Measurements from ENCODE around the gene SSR4.
A peak's percentile ranks its signal among the peaks of the same experiment; 100 is the strongest.
"Not testable (repeated sequence)": the region's sequence is repeated elsewhere in the genome, so short reads cannot be mapped to it uniquely, and the experiment has no call there.

SSR4 gene

DNA sequence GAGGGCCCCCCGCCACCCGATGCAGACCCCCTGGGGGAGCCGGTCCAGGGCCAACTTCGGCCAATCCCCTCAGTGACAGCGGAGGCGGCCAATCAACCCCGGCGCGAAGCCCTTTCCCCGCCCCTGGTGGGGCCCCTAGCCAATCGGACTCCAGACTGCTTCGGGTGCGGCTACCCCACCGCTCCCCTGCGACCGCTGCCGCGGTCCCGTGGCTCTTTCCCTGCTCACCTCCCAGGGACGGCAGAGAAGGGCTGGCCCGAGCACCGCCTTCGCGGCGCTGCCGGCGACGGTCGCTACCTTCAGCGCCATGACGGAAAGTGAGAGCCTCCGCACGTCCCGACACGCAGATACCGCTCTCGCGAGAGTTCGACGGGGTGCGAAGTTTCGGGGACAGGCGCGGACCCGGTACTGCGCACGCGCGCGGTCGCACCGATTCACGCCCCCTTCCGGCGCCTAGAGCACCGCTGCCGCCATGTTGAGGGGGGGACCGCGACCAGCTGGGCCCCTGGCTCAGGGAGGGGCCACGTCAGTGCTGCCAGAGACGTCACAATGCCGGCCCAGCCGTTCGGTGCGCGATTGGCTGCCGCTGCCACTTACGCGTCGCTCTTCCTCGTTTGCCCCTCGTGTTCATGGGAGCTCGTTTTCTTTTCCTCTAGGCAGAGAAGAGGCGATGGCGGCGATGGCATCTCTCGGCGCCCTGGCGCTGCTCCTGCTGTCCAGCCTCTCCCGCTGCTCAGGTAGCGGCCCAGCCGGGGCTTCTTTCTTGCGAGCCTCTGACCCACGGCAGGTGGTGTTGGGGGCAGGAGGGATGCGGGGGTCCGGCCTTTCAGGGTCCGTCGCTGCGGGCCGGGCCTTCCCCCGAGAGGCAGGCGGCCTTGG lies at the start of gene SSR4, which contains the start of gene IDH3G:
SSR4 (plus strand) TSS at position 651 of the 879 bp plus-strand sequence; CDS start at position 671, 20 bp downstream.
IDH3G (minus strand) TSS at position 358 of the 879 bp plus-strand sequence; CDS start at position 309, 49 bp downstream.
- DNase-seq, result peak; percentile 90

DNA sequence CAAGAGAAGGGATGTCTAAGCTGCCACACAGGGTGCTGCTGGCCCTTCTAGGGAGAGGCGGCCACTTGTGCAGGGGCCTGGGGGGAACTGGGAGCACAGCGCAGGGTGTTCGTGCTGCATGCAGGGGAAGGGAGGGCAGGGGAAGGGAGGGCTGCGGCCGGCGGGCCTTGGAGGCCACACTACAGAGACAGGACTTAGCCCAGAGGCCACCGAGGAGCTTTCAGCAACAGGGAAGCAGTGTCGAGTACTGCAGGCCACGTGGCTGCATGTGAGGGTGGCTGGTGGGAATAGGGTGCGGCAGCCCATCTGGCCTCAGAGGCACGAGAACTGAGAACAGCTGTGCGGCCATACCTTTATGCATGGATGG lies 49.4 kb upstream of the SSR4 start:
- not testable (repeated sequence) for DNase-seq

DNA sequence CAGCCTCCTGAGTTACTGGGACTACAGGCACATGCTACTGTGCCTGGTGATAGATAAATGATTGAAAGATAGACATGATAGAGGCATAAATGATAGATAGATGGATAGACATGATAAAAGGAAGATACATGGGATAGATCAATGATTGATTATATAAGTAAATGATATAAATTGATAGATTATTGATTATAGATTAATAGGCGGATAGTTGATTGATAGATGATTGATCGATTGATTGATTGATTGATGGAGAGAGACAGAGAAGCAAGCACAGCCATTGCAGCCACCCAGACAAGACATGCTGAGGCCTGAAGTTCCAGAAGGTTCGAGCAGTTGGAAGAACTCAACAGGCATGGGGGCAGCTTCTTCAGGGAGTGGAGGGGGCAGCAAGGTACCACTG lies 48.1 kb upstream of the SSR4 start:
- no peak for DNase-seq

DNA sequence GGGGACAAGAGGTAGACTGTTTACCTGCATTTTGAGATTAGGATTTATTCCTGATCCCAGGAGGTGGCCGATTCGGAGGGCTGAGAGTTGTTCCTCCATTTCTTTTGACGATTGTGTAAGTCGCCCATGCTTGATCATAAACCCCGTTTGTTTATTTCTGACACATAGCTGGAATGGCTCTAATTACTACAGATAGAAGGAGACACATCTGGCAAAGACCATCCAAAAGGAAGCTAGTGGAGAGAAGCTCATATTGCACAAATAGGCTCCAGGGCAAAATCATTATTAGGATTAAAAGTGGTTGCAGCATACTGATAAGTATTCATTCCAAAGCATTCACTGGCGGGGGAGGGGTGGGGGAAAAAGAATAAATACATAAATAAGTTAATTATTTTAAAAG lies 47.5 kb upstream of the SSR4 start:
- DNase-seq, result not testable (repeated sequence)

DNA sequence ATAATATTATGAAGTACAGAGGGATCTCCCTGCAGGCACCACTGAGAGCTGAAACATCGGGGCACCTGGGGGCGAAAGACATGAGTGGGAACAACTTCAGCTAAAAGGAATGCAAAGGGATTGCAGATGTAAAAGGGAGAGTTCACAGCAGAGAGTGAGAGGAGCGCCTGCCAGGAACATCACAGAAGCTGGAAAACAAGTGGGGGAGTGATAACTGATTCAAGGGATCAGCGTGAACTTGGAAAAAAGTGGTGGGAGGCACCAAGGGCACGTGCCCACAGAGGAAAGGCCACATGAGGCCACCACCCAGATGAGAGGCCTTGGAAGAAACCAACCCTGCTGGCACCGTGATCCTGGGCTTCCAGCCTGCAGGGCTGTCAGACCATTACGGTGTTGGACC lies 45.5 kb upstream of the SSR4 start:
- not testable (repeated sequence) for DNase-seq

DNA sequence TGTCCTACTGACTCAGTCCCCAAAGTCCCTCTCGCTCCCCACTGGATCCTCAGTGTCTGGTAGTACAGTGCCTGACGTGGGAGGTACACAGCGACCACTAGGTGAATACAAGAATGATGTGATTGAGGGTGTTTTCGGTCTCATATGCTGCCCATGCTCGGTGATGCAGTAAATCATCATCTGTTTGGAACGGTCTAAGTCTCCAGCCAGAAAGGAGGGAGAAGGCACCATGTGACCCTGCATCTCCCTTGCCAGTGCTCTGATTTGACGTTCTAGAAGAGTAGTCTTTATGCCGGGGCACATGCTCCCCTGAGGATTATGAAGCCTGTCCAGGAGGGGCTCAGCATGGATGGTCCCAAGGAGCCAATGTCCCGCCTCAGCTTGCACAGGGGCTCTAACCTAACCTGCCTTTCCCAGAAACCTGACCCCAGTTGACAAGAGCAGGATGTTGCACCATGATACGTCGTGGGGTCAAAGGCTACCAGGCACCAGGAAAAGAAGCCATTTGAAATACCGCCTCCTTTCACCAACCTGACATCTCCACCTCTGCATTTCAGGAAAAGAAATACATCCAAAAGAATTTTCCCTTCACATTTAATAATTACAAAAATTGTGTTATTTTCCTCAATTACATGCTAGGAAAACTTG lies 44.2 kb upstream of the SSR4 start:
- DNase-seq, result no peak

DNA sequence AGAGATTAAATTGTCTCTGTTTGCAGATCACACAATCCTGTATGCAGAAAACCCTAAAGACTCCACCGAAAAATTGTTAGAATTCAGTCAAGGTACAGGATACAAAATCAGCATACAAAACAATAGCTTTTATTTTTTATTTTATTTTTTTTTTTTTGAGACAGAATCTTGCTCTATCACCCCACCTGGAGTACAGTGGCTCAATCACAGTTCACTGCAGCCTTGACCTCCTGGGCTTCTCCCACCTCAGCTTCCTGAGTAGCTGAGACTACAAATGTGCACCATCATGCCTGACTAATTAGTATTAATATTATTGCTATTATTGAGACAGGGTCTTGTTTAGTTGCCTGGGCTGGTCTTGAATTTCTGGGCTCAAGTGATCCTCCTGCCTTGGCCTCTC lies 39.3 kb upstream of the SSR4 start:
- no peak for DNase-seq

DNA sequence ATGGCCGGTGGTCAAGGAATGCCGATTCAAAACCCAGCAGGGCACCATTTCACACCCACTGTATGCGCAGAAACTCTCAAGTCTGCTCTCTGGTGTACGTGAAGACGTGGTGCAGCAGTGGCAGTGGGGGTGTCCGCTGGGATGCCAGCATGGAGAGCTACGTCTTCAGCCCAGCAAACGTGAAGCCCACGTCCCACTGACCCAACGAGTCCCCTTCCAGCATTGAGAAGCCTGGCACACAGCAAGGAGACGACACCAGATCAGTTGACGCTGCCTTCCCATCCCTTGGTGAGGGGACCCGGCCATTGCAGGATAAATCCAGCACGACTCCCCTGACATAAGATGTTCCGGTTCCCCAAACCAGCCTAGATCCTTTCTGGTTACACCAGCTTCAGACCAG lies 32.6 kb upstream of the SSR4 start:
- no peak for DNase-seq

DNA sequence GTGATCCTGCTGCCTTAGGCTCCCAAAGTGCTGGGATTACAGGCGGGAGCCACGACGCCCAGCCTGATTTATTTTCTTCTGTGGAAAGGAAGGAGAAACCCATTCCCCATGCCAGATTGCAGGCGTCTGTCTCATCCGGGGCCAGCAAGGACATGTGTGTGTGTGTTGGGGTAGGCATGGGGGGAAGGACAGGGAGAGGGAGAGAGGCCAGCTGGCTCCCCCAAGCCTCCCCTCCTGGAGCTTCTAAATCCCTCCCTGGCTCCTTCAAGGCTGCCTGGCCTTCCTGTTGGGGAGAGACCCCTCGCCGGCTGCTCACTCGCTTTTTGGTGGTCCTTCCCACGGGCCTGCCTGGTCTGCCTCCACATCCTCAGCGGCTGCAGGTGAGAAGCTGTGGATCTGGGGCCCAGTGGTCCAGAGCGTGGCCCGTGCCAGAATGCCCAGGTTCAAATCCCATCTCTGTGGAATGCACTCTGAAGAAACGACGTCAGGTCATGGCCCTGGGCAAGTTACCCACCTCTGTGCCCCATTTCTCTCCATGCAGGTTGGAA lies 31.8 kb upstream of the SSR4 start:
- DNase-seq, result no peak

DNA sequence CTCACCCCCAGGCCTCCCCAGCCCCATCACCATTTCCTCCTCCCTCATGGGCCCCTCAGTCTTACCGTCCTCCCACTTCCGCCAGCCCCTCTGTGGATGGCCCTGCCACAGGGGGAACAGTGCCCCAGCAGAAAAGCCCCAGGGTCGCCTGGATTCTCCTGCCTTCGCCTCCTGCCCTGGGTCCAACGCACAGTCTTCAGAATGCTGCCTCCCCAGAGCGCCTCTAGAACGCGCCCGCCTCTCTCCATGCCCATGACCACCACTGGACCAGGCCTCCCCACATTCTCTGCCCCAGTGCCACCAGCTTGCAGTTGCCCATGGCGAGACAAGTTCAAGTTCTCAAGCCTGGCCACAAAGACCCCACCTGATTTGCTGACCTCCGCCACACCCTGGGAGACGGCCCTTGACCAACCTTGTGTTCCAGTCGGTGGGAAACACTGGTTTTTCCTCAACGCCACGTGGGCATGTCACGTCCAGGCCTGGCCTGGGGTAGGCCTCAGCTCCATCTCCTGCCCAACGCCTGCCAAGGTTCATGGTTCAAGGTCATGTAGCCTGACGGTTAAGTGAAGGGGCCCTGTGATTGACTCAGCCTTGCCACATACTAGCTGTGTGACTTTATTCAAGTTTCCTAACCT lies 31.1 kb upstream of the SSR4 start:
- no peak for DNase-seq

DNA sequence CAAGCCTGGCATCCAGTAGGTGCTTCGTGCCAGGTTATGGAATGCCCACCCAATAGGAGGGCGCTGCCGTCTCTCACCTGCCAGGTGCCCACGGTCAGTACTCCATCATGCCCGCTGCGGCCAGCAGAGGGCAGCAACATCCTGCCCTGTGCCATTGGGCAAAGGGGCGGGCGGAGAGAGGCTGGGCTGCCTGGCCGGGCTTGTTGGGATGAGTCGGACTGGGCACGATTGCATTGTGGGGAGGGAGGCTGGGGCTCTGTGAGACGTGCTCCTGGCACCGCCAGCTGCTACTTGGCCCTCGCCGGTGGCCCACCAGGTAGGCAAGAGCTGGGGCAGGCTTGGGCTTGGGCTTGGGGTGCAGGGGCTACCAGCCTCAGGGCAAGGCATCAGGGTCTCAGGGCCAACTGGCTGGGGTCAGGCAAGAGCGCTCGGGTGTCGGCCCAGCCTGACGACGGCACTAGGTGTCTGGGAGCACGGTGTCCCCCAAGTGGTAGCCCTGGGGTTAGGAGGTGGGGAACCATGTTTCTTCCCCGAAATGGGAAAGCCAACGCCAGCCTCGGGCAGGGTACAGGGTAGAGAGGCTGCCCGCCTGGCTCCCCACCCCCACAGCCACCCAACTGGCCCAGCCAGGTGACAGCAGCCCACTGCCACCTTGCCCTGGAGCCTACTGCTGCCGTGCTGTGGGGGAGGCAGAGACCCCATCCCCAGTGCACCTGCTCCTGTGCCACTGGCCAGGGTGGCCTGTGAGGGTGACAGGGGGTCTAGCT lies 30.3 kb upstream of the SSR4 start, which contains the start of gene PLXNB3:
PLXNB3 (plus strand) TSS at position 261 of the 767 bp plus-strand sequence. CDS start 1,287 bp downstream, outside the sequence.
- peak; percentile 57 for DNase-seq

DNA sequence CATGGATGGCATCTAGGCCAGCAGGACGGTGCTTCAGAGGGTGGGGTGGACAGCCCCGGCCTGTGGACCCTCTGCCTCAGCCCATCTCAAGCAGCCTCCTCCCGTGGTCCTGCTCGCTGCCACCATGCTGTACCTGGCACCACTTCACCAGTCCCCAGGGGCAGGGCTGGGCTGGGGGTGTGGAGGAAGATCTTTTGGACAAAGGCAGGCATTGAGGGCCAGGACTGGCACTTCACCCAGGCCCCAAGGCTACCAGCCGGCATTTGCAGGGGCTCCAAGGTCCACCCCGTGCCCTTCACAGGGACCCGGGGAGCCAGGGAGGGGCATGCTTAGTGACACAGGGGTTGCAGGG lies 29.7 kb upstream of the SSR4 start:
- no peak for DNase-seq

DNA sequence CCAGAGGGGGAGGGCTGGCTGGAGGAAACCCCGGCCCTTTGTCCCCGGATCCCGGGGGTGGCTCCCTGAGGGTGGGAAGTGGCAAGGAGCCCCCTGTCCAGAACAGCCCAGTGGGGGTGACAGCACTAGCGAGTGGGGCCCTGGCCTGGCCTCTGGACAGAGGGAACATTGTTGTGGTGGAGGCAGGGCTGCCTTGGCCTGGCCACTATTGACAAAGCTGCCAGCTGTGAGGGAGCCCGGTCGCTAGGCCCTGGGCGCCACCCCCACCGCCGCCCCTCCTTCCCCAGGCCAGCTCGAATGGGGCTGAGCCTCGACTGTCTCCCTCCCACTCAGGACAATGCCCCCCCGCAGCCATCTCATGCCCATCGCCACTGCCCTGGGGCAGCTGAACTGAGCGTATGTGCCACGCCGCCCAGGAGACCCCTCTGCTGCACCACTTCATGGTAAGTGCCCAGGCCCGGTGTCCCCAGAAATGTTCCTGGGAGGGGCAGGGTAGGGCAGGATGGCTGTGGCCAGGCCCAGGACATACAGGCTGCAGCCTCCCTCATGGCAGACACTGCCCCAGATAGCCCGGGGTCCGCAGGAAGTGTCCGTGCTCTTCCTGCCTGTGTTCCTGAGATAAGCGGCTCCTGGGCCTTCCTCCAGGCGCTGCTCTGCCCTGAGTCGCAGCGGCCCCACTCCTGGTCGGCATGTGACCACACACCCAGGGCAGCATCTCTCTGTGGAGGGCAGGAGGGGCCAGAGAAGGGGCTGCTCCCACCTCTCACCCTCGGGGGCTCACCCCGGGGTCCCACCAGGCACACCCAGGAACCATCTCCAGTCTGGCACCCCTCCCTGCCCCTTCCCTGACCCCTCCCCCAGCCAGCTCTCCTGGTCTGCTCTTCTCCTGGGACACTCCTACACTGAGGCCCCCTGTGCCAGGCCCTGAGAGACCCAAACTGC lies 29.1 kb upstream of the SSR4 start:
- DNase-seq, result no peak

DNA sequence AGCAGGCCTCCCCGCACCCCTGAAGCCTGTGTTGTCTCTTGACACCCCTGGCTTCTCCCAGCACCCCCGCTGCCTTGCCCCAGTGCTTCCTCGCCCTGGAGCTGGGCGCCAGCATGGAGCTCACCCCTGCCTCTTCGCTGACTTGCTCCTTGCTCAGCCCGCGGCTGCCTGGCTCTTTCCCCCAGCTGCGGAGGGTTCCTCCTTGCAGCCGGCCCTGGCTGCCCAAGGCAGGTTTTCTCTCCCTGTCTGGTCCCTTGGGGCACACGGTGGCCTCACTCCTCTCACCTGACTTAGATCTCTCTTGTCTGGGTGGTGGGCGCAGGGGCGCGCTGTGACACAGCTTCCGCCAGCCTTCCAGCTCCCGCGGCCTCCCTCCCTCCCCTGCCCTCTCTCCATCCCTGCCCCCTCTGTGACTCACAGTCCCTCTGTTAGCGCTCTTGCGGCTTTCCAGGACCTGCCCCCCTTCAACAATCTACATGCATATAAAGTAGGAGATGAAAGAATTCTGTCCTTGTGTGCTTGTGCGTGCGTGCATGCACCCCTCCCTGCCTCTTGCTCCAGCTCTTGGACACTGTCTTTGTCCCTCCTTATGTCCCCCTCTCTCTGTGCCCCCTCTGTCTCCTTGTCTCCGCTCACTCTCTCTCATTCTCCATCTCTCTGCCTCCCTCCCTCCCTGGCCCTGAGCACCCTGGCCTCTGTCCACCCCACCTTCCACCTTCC lies 28.2 kb upstream of the SSR4 start:
- no peak for DNase-seq

DNA sequence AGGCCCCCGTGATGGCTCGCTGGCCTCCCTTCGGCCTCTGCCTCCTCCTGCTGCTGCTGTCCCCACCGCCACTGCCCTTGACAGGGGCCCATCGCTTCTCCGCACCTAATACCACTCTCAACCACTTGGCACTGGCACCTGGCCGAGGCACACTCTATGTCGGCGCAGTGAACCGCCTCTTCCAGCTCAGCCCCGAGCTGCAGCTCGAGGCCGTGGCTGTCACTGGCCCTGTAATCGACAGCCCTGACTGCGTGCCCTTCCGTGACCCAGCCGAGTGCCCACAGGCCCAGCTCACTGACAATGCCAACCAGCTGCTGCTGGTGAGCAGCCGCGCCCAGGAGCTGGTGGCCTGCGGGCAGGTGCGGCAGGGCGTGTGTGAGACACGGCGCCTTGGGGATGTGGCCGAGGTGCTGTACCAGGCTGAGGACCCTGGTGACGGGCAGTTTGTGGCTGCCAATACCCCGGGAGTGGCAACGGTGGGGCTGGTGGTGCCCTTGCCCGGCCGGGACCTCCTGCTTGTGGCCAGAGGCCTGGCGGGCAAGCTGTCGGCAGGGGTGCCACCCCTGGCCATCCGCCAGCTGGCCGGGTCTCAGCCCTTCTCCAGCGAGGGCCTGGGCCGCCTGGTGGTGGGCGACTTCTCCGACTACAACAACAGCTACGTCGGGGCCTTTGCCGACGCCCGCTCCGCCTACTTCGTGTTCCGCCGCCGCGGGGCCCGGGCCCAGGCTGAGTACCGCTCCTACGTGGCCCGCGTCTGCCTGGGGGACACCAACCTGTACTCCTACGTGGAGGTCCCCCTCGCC lies 27.4 kb upstream of the SSR4 start:
- no peak for DNase-seq

DNA sequence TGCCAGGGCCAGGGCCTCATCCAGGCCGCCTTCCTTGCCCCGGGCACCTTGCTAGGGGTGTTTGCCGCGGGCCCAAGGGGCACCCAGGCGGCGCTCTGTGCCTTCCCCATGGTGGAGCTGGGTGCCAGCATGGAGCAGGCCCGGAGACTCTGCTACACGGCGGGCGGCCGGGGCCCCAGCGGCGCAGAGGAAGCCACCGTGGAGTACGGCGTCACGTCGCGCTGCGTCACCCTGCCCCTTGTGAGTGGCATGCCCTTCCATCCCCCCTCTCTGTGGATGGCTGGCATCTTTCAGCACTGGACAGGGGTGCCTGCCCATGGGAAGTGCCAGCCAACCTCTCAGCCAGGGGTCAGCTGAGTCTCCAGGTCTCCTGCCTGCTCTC lies 26.8 kb upstream of the SSR4 start:
- DNase-seq, result no peak

DNA sequence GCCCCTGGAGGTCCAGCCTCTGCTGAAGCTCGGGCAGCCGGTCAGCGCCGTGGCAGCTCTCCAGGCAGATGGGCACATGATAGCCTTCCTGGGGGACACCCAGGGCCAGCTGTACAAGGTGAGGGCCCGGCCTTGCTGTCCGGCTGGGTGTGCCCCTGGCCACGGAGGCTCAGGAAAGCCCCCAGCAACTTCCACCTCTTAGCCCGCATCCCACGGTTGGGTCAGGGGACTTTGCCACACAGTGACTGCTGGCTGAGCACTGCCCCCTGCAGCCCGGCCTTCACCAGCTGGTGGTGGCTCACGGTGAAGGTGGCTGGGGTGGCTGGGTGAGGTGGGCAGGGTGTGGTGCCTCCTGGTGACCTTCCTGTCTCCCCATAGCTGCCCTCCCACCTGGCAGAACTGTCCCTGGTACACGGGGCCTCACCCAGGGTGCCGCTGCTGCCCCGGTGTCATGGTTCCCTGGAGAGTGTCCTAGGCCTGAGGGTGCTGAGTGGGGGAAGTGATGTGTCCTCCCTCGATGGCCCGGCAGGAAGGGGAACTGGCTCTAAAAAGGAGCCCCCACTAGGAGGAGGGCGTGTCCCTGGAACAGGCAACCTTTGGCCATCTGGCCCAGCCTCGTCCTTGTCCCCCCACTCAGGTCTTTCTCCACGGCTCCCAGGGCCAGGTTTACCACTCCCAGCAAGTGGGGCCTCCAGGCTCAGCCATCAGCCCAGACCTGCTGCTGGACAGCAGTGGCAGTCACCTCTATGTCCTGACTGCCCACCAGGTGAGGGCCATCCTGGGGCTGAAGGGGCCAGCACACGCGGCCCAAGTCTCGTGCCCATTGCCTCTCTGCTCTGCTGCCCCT lies 25.9 kb upstream of the SSR4 start:
- no peak for DNase-seq

DNA sequence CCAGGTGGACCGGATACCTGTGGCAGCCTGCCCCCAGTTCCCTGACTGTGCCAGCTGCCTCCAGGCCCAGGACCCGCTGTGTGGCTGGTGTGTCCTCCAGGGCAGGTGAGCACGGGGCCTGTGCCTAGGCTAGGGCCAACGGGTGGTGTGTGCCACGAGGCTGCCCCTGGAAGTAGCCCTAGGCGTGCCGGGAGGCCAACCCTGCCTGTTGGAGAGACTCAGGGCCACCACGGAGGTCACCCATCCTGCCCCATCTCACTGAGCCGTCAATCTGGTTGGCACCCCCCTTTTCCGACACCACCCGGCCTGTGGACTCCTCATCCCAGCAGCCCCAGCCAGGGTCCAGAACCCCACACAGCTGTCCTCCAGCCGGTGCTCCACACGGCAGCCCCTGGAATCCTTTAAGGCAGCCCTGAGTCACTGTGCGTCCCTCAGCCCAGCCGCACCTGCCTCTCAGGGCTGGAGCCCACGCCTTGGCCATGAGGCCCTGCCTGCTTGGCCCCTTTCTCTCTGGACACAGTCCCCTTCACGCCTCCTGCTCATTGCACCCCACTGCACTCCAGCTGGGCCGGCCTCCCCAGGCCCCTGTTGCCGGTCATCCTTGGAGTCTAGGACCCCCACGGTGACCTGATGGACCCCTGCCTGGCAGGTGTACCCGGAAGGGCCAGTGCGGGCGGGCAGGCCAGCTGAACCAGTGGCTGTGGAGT lies 25.2 kb upstream of the SSR4 start:
- no peak for DNase-seq
